Limb (tissue), 2 donors: ENCODE measurements around the gene CYP1A1.
"Not testable (repeated sequence)": the region's sequence is repeated elsewhere in the genome, so short reads cannot be mapped to it uniquely, and the experiment has no call there.

Experiments used
- DNase-seq, 2 donors: peaks; one replicate each; pipeline ENCODE4 v3.0.0-alpha.2; 2016; ENCODE audit errors: extremely low spot score in 2 of 2

Gene CYP1A1

DNA sequence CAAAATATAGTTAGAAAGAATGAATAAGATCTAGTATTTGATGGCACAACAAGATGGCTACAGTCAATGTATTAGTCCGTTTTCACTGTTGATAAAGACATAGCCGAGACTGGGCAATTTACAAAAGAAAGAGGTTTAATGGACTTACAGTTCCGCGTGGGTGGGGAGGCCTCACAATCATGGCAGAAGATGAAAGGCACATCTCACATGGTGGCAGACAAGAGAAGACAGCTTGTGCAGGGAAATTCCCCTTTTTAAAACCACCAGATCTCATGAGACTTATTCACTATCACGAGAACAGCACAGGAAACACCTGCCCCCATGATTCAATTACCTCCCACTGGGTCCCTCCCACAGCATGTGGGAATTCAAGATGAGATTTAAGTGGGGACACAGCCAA, 12.9 kb upstream of the CYP1A1 start:
- DNase-seq, result not testable (repeated sequence)

- DNase-seq, result no peak
Observed at GRCh38 chr15:74735305-74735704, 10.0 kb upstream of the CYP1A1 start.

DNA sequence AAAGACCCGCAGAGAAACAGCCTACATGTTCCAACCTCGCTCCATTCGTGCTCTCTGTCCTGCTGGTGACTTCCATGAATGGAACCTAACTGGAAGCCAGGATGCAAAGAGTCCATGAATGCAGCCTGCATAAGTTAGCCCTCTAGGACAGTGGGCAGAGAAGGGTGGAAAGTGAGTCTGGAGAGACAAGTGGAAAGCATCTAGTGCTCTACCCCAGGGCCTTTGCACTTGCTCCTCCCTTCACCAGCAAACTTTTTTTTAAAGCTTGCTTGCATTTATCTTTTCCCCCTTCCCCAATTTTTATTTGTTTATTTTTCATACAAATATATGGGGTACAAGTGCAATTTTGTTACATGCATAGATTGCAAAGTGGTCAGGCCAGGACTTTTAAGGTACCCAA, 7.9 kb upstream of the CYP1A1 start:
- no peak for DNase-seq

GRCh38 chr15:74732846-74733245, 7.5 kb upstream of the CYP1A1 start:
- DNase-seq, result no peak

DNA sequence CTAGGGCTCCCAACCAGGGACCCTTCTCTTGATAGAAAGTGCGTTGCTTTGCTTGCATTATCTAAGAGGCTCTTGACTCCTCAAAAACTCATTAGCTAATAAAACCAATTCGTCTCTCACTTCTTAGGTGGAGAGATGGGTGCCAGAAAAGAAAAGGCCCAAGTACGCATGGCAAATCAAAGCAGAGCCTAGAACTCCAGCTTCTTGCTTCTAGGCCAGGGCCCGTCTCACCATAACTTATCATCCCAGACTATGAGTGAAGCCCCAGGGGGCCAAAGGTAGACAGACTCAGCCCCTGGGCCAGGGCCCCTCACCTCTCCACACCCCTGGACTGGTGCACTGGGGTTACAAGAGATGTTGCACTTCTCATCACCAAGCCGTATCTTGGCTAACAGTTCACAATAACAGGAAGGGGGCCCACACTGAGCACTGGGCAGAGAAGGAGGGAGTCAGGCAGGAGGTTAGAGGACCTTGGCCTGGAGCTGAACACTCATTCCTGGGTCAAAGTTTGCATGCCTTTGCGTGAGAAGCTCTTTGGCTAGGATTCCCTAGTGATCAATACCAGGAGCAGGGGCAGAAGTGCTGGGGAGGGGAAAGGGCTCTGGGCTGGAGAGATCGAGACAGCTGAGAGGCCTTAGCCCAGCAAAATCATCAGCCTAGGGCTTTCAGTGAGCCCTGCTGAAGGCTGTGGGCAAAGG, 5.4 kb upstream of the CYP1A1 start:
- DNase-seq, result no peak

DNA sequence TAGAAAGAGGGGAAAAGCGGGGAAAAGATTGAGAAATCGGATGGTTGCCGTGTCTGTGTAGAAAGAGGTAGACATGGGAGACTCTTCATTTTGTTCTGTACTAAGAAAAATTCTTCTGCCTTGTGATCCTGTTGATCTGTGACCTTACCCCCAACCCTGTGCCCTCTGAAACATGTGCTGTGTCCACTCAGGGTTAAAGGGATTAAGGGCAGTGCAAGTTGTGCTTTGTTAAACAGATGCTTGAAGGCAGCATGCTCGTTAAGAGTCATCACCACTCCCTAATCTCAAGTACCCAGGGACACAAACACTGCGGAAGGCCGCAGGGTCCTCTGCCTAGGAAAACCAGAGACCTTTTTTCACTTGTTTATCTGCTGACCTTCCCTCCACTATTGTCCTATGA, 4.0 kb upstream of the CYP1A1 start:
- DNase-seq, result not testable (repeated sequence)

GRCh38 chr15:74728699-74729098, 3.4 kb upstream of the CYP1A1 start:
- DNase-seq, result not testable (repeated sequence)

- no peak for DNase-seq
Observed at GRCh38 chr15:74727727-74728126, 2.4 kb upstream of the CYP1A1 start.

DNA sequence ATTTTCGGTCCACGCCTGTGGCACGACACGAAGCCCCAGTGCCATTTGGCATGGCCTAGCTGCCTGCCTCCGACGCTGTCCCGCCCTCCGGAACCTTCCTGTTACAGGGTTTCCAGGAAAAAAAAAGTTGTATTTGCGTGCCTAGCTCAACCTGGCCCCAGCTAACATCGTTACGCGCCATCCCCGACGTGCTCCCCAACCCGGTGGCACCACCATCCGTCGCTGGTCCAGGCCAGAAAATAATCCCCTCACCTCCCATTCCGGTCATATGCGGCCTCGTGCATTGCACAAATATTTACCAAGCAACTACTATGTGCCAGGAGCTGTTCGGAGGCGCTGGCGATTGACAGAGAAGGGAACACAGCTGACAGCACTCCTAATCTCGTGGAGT, 1.4 kb upstream of the CYP1A1 start:
- DNase-seq, result no peak

GRCh38 chr15:74725845-74726773, 781 bp upstream of the CYP1A1 start:
- peak in 1 of 2 donors; percentile 45 for DNase-seq

GRCh38 chr15:74724570-74725224, 631 bp downstream of the CYP1A1 start:
- DNase-seq, result no peak

GRCh38 chr15:74723754-74724334, 1.5 kb downstream of the CYP1A1 start:
- DNase-seq, result peak in 1 of 2 donors; percentile 46

- DNase-seq, result no peak
Observed at GRCh38 chr15:74723187-74723586, 2.1 kb downstream of the CYP1A1 start.

DNA sequence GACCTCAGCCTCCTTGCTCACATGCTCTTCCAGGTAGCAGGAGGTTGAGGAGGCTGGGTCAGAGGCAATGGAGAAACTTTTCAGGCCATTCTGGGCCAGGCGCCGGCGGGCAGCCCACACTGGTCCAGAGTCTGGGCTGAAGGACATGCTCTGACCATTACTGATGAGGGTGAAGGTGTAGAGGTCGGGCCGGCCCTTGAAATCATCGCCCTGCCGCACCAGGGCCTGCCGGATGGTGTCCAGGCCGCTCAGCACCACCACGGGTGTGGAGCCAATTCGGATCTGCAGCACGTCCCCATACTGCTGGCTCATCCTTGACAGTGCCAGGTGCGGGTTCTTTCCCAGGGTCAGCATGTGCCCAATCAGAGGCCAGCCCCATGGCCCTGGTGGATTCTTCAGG, 2.7 kb downstream of the CYP1A1 start:
- DNase-seq, result no peak

- no peak for DNase-seq
Observed at GRCh38 chr15:74716651-74717050, 8.7 kb downstream of the CYP1A1 start.

- DNase-seq, result no peak
Observed at GRCh38 chr15:74712311-74712710, 13.0 kb downstream of the CYP1A1 start.

- no peak for DNase-seq
Observed at GRCh38 chr15:74710319-74711094, 14.8 kb downstream of the CYP1A1 start.

DNA sequence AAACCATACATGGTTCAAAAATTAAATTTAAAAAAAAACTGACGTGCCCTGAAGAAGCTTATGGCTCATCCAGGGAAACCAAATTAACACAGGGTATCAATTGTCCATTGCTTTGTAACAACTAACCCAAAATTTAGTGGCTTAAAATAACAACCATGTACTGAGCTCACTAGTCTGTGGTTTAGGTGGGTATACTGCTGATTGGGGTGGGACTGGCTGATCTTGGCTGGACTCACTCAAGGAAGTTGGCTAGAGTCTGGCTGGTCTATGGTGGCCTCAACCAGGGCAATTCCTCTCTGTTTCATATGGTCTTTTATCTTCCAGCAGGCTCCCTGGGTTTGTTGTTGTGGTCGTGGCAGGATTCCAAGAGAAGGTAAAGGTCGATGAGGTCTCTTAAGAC, 15.4 kb downstream of the CYP1A1 start:
- DNase-seq, result no peak

- no peak for DNase-seq
Observed at GRCh38 chr15:74709011-74709410, 16.3 kb downstream of the CYP1A1 start.

DNA sequence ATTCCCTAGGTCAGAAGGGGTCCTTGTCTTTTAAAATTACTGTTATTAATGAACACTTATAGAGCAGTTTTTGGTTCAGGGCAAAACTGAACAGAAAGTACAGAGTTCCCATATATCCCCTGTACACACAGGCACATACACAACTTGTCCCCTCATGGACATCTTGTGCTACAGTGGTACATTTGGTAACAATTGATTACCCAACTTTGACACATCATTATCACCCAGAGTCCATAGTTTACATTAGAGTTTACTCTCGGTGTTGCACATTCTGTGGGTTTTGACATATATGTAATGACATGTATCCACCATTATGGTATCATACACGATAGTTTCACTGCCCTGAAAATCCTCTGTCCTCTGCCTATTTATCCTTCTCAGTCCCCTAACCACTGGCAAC, 28.5 kb downstream of the CYP1A1 start:
- DNase-seq, result no peak

DNA sequence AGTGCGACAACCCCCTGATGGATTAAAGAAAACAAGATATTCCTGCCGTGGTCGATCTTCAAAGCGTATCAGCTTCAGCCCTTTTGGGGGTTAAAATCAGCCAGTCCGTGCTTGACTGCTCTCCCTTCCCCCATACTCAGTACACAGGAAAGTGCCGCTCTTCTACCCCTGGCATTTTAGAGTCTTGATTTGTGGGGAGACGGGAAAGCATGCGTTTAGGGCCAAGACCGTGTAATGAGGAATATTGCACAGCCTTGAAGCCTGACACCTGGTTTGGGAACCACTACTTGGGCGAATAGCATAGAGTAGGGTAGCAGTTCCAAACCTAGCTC, 29.0 kb downstream of the CYP1A1 start:
- DNase-seq, result no peak
